ENCODE measurements around the gene IL17RA.

Gene IL17RA

GRCh38 chr22:17161991-17162390 lies 77.2 kb downstream of the IL17RA start:
- DNase-seq, result no peak

GRCh38 chr22:17162731-17163130 lies 77.9 kb downstream of the IL17RA start:
- DNase-seq, result no peak

- no peak for DNase-seq
These were observed 79.7 kb downstream of the IL17RA start for GRCh38 chr22:17164392-17165024.

All from retina (tissue), 1 donor.